8988T (cell line): ENCODE data around the gene TAGLN.
A peak's percentile ranks its signal among the peaks of the same experiment; 100 is the strongest.

Experiments
- DNase-seq: peaks from one replicate; pipeline ENCODE4 v3.0.0; 2011

Gene TAGLN

DNA sequence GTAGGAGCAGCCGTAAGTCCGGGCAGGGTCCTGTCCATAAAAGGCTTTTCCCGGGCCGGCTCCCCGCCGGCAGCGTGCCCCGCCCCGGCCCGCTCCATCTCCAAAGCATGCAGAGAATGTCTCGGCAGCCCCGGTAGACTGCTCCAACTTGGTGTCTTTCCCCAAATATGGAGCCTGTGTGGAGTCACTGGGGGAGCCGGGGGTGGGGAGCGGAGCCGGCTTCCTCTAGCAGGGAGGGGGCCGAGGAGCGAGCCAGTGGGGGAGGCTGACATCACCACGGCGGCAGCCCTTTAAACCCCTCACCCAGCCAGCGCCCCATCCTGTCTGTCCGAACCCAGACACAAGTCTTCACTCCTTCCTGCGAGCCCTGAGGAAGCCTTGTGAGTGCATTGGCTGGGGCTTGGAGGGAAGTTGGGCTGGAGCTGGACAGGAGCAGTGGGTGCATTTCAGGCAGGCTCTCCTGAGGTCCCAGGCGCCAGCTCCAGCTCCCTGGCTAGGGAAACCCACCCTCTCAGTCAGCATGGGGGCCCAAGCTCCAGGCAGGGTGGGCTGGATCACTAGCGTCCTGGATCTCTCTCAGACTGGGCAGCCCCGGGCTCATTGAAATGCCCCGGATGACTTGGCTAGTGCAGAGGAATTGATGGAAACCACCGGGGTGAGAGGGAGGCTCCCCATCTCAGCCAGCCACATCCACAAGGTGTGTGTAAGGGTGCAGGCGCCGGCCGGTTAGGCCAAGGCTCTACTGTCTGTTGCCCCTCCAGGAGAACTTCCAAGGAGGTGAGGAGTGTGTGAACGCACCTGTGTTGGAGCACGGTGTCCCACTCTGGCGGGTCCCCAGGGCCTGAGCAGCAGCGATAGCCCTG is at the start of gene TAGLN:
TSS of gene TAGLN (plus strand) at position 318 of the 863 bp plus-strand sequence. CDS start 3,644 bp downstream, outside the sequence.
- peak; percentile 88 for DNase-seq

DNA sequence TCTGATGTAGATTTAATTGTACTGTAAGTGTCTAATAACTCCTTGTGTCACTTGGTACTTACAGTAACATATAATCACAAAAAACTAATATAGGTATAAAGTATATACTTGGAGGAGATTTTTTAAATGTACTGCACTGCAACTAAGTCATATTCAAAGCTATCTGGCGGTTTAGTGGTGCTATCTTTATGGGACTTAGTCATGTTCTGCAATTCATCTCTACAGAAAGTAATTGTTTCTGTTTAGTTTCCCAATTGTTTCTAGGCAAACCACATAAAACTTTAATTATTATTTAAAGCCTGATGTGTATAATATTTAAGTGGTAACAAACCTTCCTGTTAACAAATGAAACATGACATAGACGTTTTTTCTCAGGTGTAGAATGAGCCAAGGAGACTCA is 47.1 kb upstream of the TAGLN start:
- DNase-seq, result no peak

- no peak for DNase-seq
Observed at GRCh38 chr11:117154468-117154867, 44.7 kb upstream of the TAGLN start.

- DNase-seq, result no peak
Observed at GRCh38 chr11:117157507-117157906, 41.7 kb upstream of the TAGLN start.

DNA sequence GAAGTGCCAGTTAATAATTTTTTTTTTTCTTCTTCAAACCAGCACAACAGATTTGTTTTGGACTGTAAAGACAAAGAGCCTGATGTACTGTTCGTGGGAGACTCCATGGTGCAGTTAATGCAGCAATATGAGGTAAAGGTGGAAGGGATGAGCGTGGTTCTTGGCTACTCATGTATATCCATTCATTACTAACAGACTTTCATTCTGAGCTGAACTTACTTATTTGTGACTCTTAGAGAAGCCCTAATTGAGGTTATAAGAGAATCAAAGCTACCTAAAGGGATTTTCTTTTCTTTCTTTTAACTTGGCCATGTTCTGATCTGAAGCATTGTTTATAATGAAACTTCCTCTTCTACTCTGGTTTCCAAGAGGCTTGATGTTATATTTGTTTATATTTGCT is 39.3 kb upstream of the TAGLN start:
- DNase-seq, result no peak

DNA sequence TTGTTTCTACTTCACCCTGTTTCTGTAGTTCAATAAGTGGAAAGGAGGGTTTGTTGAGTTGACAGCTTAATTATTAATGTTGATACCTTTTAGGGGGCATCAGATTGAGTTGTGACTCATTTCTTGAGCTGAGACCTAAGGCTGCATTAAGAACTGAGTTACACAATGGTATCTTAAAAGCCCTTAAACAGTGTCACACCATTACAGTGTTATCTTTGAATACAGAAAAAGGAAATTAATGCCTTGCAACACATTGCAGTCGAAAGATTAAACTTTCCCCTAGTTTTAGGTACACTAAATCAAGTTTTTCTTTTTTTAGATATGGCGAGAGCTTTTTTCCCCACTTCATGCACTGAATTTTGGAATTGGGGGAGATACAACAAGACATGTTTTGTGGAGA is 38.3 kb upstream of the TAGLN start:
- no peak for DNase-seq

- no peak for DNase-seq
Observed at GRCh38 chr11:117166491-117166890, 32.7 kb upstream of the TAGLN start.

DNA sequence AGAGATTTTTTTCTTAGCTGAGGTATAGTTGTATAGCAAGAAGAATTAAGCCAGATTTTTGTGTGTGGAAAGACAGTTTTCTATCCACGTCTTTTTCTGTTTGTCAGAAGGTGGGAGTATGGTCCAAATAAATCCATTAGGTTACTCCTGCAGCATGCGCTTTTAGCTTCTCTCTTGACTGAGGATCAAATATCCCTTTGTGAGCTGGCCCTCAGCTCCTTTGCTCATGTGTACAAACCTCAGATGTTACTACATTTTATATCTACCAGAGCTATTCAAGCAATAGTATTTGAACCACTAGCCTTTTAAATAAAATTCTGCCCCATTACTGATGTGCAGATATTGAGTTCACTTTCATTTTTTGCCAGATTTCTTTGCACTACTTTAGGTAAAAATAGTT is 29.4 kb upstream of the TAGLN start:
- no peak for DNase-seq

DNA sequence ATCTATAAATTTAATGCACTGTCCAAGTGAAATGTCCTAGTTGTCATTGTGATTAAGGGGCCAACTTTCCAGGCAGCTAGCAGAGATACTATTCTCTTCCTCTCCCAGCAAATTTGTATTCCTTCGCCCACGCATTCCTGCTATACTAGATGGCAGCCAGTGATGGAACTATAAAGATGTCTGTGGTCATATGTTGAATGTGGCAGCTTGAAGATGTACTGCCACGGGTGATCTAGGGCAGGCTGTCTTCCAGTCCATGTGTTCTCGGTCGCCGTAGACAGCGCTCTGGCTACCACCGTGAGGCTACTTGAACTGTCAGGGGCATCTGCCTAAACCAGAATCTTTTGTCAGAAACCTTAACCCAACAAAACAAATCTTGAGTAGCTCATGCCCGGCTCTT is 29.0 kb upstream of the TAGLN start:
- no peak for DNase-seq

- DNase-seq, result no peak
Observed at GRCh38 chr11:117171007-117171403, 28.2 kb upstream of the TAGLN start.

DNA sequence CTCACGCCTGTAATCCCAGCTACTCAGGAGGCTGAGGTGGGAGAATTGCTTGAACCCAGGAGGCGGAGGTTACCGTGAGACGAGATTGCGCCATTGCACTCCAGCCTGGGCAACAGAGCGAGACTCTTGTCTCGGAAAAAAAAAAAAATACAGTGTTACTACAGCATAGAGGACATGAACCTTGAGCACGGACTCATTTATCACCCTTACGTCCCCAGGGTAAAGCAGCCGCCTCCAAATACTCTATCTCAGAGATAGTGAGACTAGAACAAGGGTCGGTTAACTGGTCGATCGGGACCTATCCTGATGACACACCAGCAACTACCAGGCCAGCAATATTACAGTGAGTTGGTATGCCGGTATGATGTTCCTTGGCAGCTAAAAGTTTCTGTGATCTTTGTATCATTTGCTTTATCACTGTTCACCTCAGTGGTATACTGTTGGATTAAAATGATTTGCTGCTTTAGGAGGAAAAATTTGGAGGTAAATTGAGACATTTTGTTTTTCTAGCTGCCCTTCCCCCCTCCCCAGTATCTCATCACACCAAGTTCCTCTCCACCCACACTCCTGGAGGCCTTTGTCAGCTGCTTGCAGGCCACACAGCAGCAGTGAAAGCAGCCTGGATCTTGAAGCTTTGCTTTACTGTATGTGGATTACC is 27.6 kb upstream of the TAGLN start:
- no peak for DNase-seq

- DNase-seq, result no peak
Observed at GRCh38 chr11:117172724-117173421, 26.3 kb upstream of the TAGLN start.

GRCh38 chr11:117175104-117175503 is 24.1 kb upstream of the TAGLN start:
- no peak for DNase-seq

GRCh38 chr11:117175781-117176180 is 23.4 kb upstream of the TAGLN start:
- DNase-seq, result no peak

DNA sequence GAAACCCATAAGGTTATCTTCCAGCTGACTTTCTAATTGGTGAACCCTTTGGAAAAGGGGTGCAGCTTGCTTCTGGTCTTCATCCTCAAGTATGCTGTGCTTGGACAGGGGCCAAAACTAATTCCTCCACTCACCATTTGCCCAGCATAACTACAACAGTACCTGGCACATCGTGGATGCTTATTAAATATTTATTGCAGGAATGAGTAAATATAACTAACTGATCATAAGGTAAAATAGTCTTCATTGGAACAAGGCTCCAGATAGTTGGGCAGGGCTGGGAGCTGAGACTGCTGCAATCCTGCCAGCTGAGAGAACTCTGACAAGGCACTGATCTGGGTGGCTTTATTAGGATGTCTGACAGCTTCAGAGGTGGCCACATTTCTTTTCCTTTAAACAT is 23.0 kb upstream of the TAGLN start:
- DNase-seq, result no peak

DNA sequence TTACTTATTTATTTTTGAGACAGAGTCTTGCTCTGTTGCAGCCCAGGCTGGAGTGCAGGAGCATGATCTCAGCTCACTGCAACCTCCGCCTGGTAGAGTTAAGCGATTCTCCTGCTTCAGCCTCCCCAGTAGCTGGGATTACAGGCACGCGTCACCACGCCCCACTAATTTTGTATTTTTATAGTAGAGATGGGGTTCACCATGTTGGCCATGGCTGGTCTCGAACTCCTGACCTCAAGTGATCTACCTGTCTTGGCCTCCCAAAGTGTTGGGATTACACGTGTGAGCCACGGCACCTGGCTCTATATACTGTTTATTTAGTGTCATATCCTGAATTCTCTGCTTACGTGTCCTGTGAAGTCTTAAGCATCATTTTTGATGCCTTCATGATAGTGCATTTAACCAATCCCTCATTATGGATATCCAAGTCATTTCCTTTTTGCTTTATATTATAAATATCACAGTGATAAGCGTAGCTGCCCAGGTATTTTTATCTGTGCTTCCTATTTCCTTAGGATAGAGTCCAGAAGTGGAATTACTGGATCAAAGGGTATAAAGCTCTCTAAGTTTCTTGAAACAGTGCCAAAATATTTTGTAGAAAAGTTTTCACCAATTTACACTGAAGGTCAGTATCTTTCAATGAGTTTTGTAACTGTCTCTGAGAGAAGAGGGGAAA is 21.5 kb upstream of the TAGLN start:
- no peak for DNase-seq

- DNase-seq, result peak; percentile 92
Observed at GRCh38 chr11:117178210-117179034, 20.7 kb upstream of the TAGLN start, which contains the start of gene SIDT2. SIDT2 (plus strand) TSS chr11:117178743; CDS start chr11:117179264, 521 bp downstream.

- no peak for DNase-seq
Observed at GRCh38 chr11:117179048-117179999, 19.8 kb upstream of the TAGLN start.

- DNase-seq, result no peak
Observed at GRCh38 chr11:117180020-117180419, 19.1 kb upstream of the TAGLN start.

DNA sequence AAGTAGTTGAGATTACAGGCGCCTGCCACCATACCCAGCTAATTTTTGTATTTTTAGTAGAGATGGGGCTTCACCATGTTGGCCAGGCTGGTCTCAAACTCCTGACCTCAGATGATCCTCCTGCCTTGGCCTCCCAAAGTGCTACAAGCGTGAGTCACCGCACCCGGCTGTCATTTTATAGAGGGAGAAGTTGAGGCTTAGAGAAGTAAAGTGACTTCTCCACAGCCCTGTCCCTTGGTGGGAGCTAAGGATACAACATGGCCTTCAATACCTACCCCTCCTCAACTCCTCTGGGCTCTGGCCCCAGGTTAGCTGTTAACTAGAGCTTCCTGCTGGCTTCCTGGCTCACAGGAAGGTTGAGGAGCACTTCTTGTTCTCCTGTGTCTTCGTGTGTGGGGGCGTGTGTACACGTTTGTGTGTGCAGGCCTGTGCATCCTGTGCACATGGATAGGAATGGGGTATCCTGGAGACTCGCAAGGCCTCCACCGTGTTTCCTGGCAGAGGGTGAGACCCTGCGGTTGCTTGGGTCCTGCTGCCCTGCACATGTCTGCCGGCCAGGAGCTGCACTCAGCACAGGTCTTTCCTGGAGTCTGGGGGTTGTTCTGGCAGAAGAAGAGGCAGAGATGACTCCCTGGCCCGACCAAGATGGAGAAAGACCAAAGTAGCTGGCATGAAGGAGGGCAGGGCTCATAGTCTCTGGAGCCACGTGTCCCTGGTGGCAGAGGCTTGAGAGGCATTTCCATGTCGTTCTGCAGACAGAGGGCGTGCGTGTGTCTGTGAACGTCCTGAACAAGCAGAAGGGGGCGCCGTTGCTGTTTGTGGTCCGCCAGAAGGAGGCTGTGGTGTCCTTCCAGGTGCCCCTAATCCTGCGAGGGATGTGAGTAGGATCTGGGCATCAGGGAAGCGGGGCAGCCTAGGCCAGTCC is 18.2 kb upstream of the TAGLN start:
- peak; percentile 95 for DNase-seq
